ENCODE data around the gene ATP13A4. TPM values are rescaled to one million over a fixed set of nuclear protein-coding genes. Genes with fewer than 3 reads are reported as not detected.
A peak's percentile ranks its signal among the peaks of the same experiment; 100 is the strongest.

ATP13A4 gene
- total RNA-seq, result 100 to 1,000 TPM; 197 to 348 (median 241) TPM

- H3K4me3 ChIP-seq (replicated peaks in 1 of 3), result peak within 1 kb of the TSS; percentile 25 to 32 (median 26)
- H3K4me1 ChIP-seq, result peaks cover 16 to 26% of the 10 kb centered on the region in 2 donors
- DNase-seq, result peak; percentile 79
- TF ChIP-seq CTCF (IDR thresholded peaks at IDR 0.05), result no peak
- peak in 1 of 2 donors; percentile 88 for TF ChIP-seq POLR2A (IDR thresholded peaks at IDR 0.05)
- WGBS, 2 donors, result 25 to 27% methylated on average over 9 of the region's 9 CpGs
- peak within 1 kb of the TSS; percentile 60 to 74 (median 70) for H3K27ac ChIP-seq
- intact Hi-C loops (cut with DNase I), result no loop called here
- no peaks in the 10 kb centered on the region for H3K36me3 ChIP-seq
- no peaks in the 10 kb centered on the region for H3K27me3 ChIP-seq
- H3K9me3 ChIP-seq, result no peaks in the 10 kb centered on the region
Measured at GRCh38 chr3:193554811-193555210, at the start of gene ATP13A4. Gene ATP13A4 (minus strand): TSS chr3:193554895. CDS start chr3:193554799, 96 bp downstream.

- intact Hi-C loops (cut with DNase I), result no loop called here
- no peaks in the 10 kb centered on the region for H3K27me3 ChIP-seq
- 95 to 97% methylated on average over 1 of the region's 1 CpG for WGBS, 2 donors
- no peak overlapping the region for H3K4me3 ChIP-seq (replicated peaks in 1 of 3)
- TF ChIP-seq CTCF (IDR thresholded peaks at IDR 0.05) (no peak), POLR2A (IDR thresholded peaks at IDR 0.05) (no peak)
- no peaks in the 10 kb centered on the region for H3K9me3 ChIP-seq
- H3K36me3 ChIP-seq, result peaks cover 0 to 3% of the 10 kb centered on the region in 2 donors
- DNase-seq, result no peak
- peaks cover 7 to 9% of the 10 kb centered on the region in 2 donors for H3K4me1 ChIP-seq
- H3K27ac ChIP-seq, result no peak overlapping the region
Measured at GRCh38 chr3:193599393-193599792, 44.7 kb upstream of the ATP13A4 start.

- intact Hi-C loops (cut with DNase I), result no loop called here
- no peaks in the 10 kb centered on the region for H3K27me3 ChIP-seq
- no peaks in the 10 kb centered on the region for H3K9me3 ChIP-seq
- no peak overlapping the region for H3K4me3 ChIP-seq (replicated peaks in 1 of 3)
- H3K4me1 ChIP-seq, result peaks cover 13 to 14% of the 10 kb centered on the region in 2 donors
- peaks cover 0 to 3% of the 10 kb centered on the region in 2 donors for H3K36me3 ChIP-seq
- no peak for DNase-seq
- H3K27ac ChIP-seq, result no peak overlapping the region
- TF ChIP-seq CTCF (IDR thresholded peaks at IDR 0.05) (no peak), POLR2A (IDR thresholded peaks at IDR 0.05) (no peak)
- 68 to 83% methylated on average over 2 of the region's 2 CpGs for WGBS, 2 donors
Measured at GRCh38 chr3:193598202-193598601, 43.5 kb upstream of the ATP13A4 start.

- H3K4me3 ChIP-seq (replicated peaks in 1 of 3), result no peak overlapping the region
- peaks cover 0 to 3% of the 10 kb centered on the region in 2 donors for H3K36me3 ChIP-seq
- no peaks in the 10 kb centered on the region for H3K27me3 ChIP-seq
- DNase-seq, result no peak
- TF ChIP-seq CTCF (IDR thresholded peaks at IDR 0.05), result no peak
- TF ChIP-seq POLR2A (IDR thresholded peaks at IDR 0.05), result no peak
- WGBS, 2 donors, result 97 to 98% methylated on average over 5 of the region's 5 CpGs
- intact Hi-C loops (cut with DNase I), result no loop called here
- H3K4me1 ChIP-seq, result peaks cover 14 to 16% of the 10 kb centered on the region in 2 donors
- H3K9me3 ChIP-seq, result no peaks in the 10 kb centered on the region
- no peak overlapping the region for H3K27ac ChIP-seq
Measured at GRCh38 chr3:193595939-193596487, 41.3 kb upstream of the ATP13A4 start.

- peaks cover 0 to 3% of the 10 kb centered on the region in 2 donors for H3K36me3 ChIP-seq
- no peak for DNase-seq
- H3K4me3 ChIP-seq (replicated peaks in 1 of 3), result no peak overlapping the region
- WGBS, 2 donors, result 84 to 91% methylated on average over 1 of the region's 1 CpG
- H3K27ac ChIP-seq, result no peak overlapping the region
- no peaks in the 10 kb centered on the region for H3K27me3 ChIP-seq
- H3K4me1 ChIP-seq, result peaks cover 14 to 16% of the 10 kb centered on the region in 2 donors
- TF ChIP-seq CTCF (IDR thresholded peaks at IDR 0.05), result no peak
- no peaks in the 10 kb centered on the region for H3K9me3 ChIP-seq
- intact Hi-C loops (cut with DNase I), result no loop called here
Measured at GRCh38 chr3:193594946-193595689, 40.4 kb upstream of the ATP13A4 start.

All from thyroid gland (tissue), 4 donors.